AG04450 (cell line): Measurements from ENCODE around the gene TOMM40L. TPM values are rescaled to one million over a fixed set of nuclear protein-coding genes. Genes with fewer than 3 reads are reported as not detected.

Source experiments
- CTCF ChIA-PET: fragments of 300-600, 350-600 bp; formaldehyde crosslinking; extraction: SDS; loops from one replicate; lab custom pipeline; 2022; ENCODE audit warnings: antibody characterized with exemption, inconsistent platforms; lab: Charles Lee
- POLR2A ChIA-PET: fragments of 350-600 bp; formaldehyde crosslinking; extraction: SDS; loops from one replicate; lab custom pipeline; 2021; ENCODE audit warnings: antibody characterized with exemption, inconsistent platforms; lab: Yijun Ruan, JAX
- DNase-seq: peaks from one replicate; pipeline ENCODE4 v3.0.0-alpha.2; 2011; ENCODE audit warnings: low read depth, low spot score
- H3K27ac ChIP-seq: one replicate; pipeline ENCODE4 v1.5.1; 2012; ENCODE audit warnings: low read depth, low read length, control low read depth
- H3K27me3 ChIP-seq: one replicate; pipeline ENCODE4 v1.6.0; 2012; ENCODE audit warnings: low read length; ENCODE audit not compliant: control insufficient read depth, insufficient read depth
- H3K4me3 ChIP-seq: 2 replicates; pipeline ENCODE4 v1.5.1; 2011; ENCODE audit warnings: mild to moderate bottlenecking, low read depth, low read length, control low read depth
- H3K9me3 ChIP-seq: 2 replicates; pipeline ENCODE4 v1.5.1; 2012; ENCODE audit warnings: low read length; ENCODE audit not compliant: control insufficient read depth, insufficient read depth
- polyA minus RNA-seq: library from RNA; depleted of rRNA, polyadenylated mRNA; stranded (reverse); fragments of >200 nt; gene quantifications from 2 replicates; pipeline ENCODE4 v1.2.3, GENCODE V29; 2011; rRNA and poly(A)+ RNA removed
- polyA plus RNA-seq: library from polyadenylated mRNA; depleted of rRNA; stranded (reverse); fragments of >200 nt; gene quantifications from 2 replicates; pipeline ENCODE4 v1.2.3, GENCODE V29; 2011; rRNA removed
- TF ChIP-seq, protein P1 (sequence below): IDR thresholded peaks from 2 replicates; pipeline ENCODE4 v1.5.1; 2011; ENCODE audit warnings: low read depth, low read length, control low read depth, inconsistent platforms

The TOMM40L gene
- polyA plus RNA-seq (9.3 and 9.9 TPM in 2 replicates), polyA minus RNA-seq (18.7 and 26.7 TPM in 2 replicates)

GRCh38 chr1:161225534-161226319 is at the start of gene TOMM40L:
Gene TOMM40L (plus strand): TSS chr1:161226060. CDS start chr1:161226490, 430 bp downstream.
- H3K4me3 ChIP-seq, result peak within 1 kb of the TSS; percentile 97
- peak; percentile 100 for DNase-seq
- no peak within 1 kb of the TSS for H3K27ac ChIP-seq
- ChIA-PET CTCF (interaction anchor here (0.6 to 8.9 kb wide), 45 partner anchors 9 to 1978 kb away, joined by 3 to 197 read pairs (median 6); partner anchors contain the start of genes ADAMTS4, CFAP126, FCER1G and NDUFS2), POLR2A (interaction anchor here (0.6 to 1.9 kb wide), 9 partner anchors 9 to 100 kb away, joined by 3 to 13 read pairs (median 5); partner anchors contain the start of genes NDUFS2 and SDHC)
- TF ChIP-seq, protein P1, sequence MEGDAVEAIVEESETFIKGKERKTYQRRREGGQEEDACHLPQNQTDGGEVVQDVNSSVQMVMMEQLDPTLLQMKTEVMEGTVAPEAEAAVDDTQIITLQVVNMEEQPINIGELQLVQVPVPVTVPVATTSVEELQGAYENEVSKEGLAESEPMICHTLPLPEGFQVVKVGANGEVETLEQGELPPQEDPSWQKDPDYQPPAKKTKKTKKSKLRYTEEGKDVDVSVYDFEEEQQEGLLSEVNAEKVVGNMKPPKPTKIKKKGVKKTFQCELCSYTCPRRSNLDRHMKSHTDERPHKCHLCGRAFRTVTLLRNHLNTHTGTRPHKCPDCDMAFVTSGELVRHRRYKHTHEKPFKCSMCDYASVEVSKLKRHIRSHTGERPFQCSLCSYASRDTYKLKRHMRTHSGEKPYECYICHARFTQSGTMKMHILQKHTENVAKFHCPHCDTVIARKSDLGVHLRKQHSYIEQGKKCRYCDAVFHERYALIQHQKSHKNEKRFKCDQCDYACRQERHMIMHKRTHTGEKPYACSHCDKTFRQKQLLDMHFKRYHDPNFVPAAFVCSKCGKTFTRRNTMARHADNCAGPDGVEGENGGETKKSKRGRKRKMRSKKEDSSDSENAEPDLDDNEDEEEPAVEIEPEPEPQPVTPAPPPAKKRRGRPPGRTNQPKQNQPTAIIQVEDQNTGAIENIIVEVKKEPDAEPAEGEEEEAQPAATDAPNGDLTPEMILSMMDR, result peak; percentile 76
- H3K27me3 ChIP-seq, result no peaks in the 10 kb centered on the region
- H3K9me3 ChIP-seq, result no peaks in the 10 kb centered on the region

DNA sequence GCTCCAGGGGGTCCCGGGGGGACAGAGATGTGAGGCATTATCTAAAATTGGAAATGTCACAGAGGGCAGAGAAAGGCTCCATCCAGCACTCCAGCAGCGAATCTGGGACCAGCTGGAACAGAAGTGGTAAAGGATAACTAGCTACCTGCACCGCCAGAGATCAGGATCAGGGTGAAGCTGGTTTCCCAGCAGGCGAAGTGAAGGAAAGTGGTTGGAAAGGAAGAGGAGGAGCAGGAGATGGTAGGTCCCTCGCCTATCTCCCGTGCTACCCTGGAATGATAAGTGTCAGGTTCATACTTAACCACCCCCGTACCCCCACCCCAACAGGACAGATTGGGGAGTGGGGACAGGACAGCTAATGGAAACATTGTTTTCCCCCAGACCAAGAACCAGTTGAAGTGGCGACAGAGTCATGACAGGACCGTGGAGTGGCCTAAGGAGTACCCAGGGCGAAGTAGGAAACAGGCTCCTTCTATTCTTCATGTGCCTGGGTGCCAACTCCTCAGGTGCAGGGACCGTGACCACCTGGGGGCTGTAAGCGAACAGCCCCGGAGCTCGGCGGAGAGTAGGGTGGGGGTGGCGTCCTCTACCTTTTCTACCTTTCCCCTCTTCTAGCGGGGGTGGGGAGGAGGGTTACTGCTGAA is 49.3 kb upstream of the TOMM40L start:
- ChIA-PET POLR2A (interaction anchor here (0.7 to 1.0 kb wide), 2 partner anchors 11 to 26 kb away, joined by 3 read pairs; partner anchors contain the start of genes NDUFS2 and PPOX), CTCF (interaction anchor here (0.6 to 1.9 kb wide), 4 partner anchors 11 to 145 kb away, joined by 6 to 15 read pairs (median 7); partner anchors contain the start of gene PPOX)
- TF ChIP-seq, protein P1, result no peak
- Histone ChIP-seq H3K9me3 (no peaks in the 10 kb centered on the region), H3K27ac (peak overlapping the region; percentile 47), H3K4me3 (peak overlapping the region; percentile 98), H3K27me3 (no peaks in the 10 kb centered on the region)
- no peak for DNase-seq

DNA sequence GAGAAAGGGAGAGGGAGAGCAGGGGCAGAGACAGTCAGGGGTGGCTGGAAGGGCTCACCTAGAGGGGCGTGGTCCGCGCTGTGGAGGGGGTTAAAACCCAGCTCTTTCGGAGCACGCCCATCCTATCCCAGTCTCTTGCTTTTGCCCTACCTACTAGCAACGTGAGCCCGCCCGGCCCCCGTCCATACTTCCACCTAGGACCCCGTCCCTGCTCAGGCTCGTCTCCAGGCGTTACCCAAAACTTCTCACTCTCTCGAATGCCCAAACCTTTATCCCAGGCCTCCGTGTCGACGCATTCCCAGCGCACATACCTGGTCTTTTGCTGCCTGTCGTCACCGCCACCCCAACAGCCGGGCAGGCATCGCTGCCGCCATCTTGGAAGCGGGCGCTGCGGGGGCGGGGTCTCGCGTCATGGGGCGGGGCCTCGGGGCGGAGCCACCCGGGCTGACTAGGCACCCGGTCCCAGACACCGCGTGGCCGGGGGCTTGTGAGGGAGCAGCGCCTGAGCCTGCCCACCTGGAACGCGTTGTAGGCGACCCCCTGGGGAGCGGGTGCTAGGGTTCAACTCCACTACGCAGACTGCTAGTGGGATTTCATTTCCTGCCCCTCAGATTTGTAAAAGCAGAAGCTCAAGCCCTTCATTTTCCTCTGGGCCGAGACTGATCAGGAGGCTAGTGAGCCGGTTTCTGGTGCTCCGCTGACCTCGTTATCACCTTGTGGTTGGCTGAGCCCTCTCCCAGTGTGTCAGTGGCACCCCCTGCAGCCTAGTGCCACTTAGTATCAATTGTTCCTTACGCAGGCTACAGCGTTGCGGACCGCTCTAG is 48.5 kb upstream of the TOMM40L start, which contains the start of gene B4GALT3:
Gene B4GALT3 (minus strand): TSS at position 396 of the 824 bp plus-strand sequence. CDS start 1,447 bp downstream, outside the sequence.
- TF ChIP-seq, protein P1, result no peak
- Histone ChIP-seq H3K4me3 (peak within 1 kb of the TSS; percentile 98), H3K27ac (peak within 1 kb of the TSS; percentile 47), H3K9me3 (no peaks in the 10 kb centered on the region), H3K27me3 (no peaks in the 10 kb centered on the region)
- ChIA-PET CTCF (interaction anchor here (0.7 to 1.9 kb wide), 2 partner anchors 15 to 145 kb away, joined by 6 to 15 read pairs; no protein-coding TSS in a partner anchor), POLR2A (interaction anchor here (0.7 kb wide), 1 partner anchor 25 kb away, joined by 3 read pairs; the partner anchor contains the start of gene NDUFS2)
- no peak for DNase-seq

DNA sequence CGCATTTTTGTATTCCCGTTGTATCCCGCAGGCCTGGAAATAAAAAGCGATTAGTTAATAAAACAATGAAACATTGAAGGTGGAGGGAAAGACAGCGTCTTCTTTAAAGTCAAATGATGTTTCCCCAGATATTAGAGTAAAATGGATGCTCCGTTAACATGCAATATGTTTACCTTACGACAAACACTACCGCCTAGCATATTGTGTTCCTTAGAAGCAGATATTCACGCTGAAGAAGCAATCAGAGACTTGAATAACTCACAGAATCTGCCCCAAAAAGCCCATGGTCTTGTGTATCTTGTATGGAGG is 48.0 kb upstream of the TOMM40L start:
- H3K4me3 ChIP-seq, result peak overlapping the region; percentile 98
- POLR2A ChIA-PET, result no interaction called here
- H3K27me3 ChIP-seq, result no peaks in the 10 kb centered on the region
- CTCF ChIA-PET, result no interaction called here
- TF ChIP-seq, protein P1, result no peak
- H3K27ac ChIP-seq, result peak overlapping the region; percentile 31
- no peaks in the 10 kb centered on the region for H3K9me3 ChIP-seq
- DNase-seq, result no peak
